HepG2 (cell line): ENCODE measurements around the gene VAMP8. TPM values are rescaled to one million over a fixed set of nuclear protein-coding genes. Genes with fewer than 3 reads are reported as not detected.

Experiments used
- ARID2 ChIP-seq: sonication (generic); formaldehyde crosslinking; IDR thresholded peaks from 2 replicates; pipeline ENCODE4 v1.8.1; 2022; ENCODE audit warnings: mild to moderate bottlenecking, missing genetic modification reagents, borderline replicate concordance
- ATF7 ChIP-seq, 2 experiments: fragments of 450-650 bp in 1 of 2; sonication (generic) in 1 of 2; formaldehyde crosslinking in 1 of 2; IDR thresholded peaks; 2 replicates each; pipeline versions ENCODE4 v1.4.0 to v1.6.1; 2016 to 2020; ENCODE audit warnings: antibody characterized with exemption in 1 of 2, mild to moderate bottlenecking in 1 of 2, missing genetic modification reagents in 1 of 2
- CENPT ChIP-seq: sonication (generic); formaldehyde crosslinking; IDR thresholded peaks from 2 replicates; pipeline ENCODE4 v1.8.0; 2022; ENCODE audit warnings: low read depth, mild to moderate bottlenecking, moderate library complexity, missing genetic modification reagents
- HBP1 ChIP-seq: IDR thresholded peaks from 2 replicates; pipeline ENCODE4 v1.6.1; 2016; ENCODE audit warnings: low read depth, control low read depth
- KLF15 ChIP-seq: sonication (generic); formaldehyde crosslinking; IDR thresholded peaks from 2 replicates; pipeline ENCODE4 v1.8.1; 2023; ENCODE audit warnings: borderline replicate concordance, mild to moderate bottlenecking, inconsistent platforms, missing genetic modification reagents, mixed read lengths
- MLXIP ChIP-seq: sonication (generic); formaldehyde crosslinking; IDR thresholded peaks from 2 replicates; pipeline ENCODE4 v1.9.0; 2021; ENCODE audit warnings: missing genetic modification reagents, borderline replicate concordance
- MTF2 ChIP-seq: sonication (generic); formaldehyde crosslinking; IDR thresholded peaks from 2 replicates; pipeline ENCODE4 v1.5.0; 2020; ENCODE audit warnings: missing genetic modification reagents, borderline replicate concordance
- NFIC ChIP-seq: IDR thresholded peaks from 2 replicates; pipeline ENCODE4 v1.6.1; 2012; ENCODE audit warnings: mild to moderate bottlenecking, low read length, inconsistent platforms
- POLR2A ChIP-seq, 2 experiments: IDR thresholded peaks; 2 replicates each; pipeline ENCODE4 v1.6.1; 2011; ENCODE audit warnings: low read depth in 2 of 2, low read length in 2 of 2, mild to moderate bottlenecking in 1 of 2, moderate library complexity in 1 of 2; ENCODE audit not compliant: insufficient read depth in 1 of 2
- POLR2AphosphoS5 ChIP-seq: IDR thresholded peaks from 2 replicates; pipeline ENCODE4 v1.6.1; 2012; ENCODE audit warnings: low read depth, low read length
- TEF ChIP-seq: sonication (generic); formaldehyde crosslinking; IDR thresholded peaks from 2 replicates; pipeline ENCODE4 v1.5.0; 2020; ENCODE audit warnings: missing genetic modification reagents
- TRAFD1 ChIP-seq: sonication (generic); formaldehyde crosslinking; IDR thresholded peaks from 2 replicates; pipeline ENCODE4 v1.5.1; 2020; ENCODE audit warnings: missing genetic modification reagents, mild to moderate bottlenecking, borderline replicate concordance
- TSC22D2 ChIP-seq: sonication (generic); formaldehyde crosslinking; IDR thresholded peaks from 2 replicates; pipeline ENCODE4 v1.5.1; 2020; ENCODE audit warnings: missing genetic modification reagents, mild to moderate bottlenecking, borderline replicate concordance
- ZBTB38 ChIP-seq: sonication (generic); formaldehyde crosslinking; IDR thresholded peaks from 2 replicates; pipeline ENCODE4 v1.5.1; 2020; ENCODE audit warnings: mild to moderate bottlenecking, missing genetic modification reagents
- ZC3H4 ChIP-seq: sonication (generic); formaldehyde crosslinking; IDR thresholded peaks from 2 replicates; pipeline ENCODE4 v1.4.0; 2020; ENCODE audit warnings: missing genetic modification reagents, borderline replicate concordance
- ZIK1 ChIP-seq: sonication (generic); formaldehyde crosslinking; IDR thresholded peaks from 2 replicates; pipeline ENCODE4 v1.5.0; 2020; ENCODE audit warnings: mild to moderate bottlenecking, low read depth, missing genetic modification reagents, borderline replicate concordance
- ZMAT3 ChIP-seq: sonication (generic); formaldehyde crosslinking; conservative IDR thresholded peaks from 2 replicates; pipeline ENCODE4 v1.7.0; 2021; ENCODE audit warnings: missing genetic modification reagents
- ZNF451 ChIP-seq: sonication (generic); formaldehyde crosslinking; IDR thresholded peaks from 2 replicates; pipeline ENCODE4 v1.5.0; 2020; ENCODE audit warnings: mild to moderate bottlenecking, missing genetic modification reagents
- ZNF546 ChIP-seq: sonication (generic); formaldehyde crosslinking; conservative IDR thresholded peaks from 2 replicates; pipeline ENCODE4 v1.8.1; 2023; ENCODE audit warnings: mild to moderate bottlenecking, missing genetic modification reagents
- ZNF672 ChIP-seq: sonication (generic); formaldehyde crosslinking; IDR thresholded peaks from 2 replicates; pipeline ENCODE4 v1.8.1; 2022; ENCODE audit warnings: missing genetic modification reagents
- ZNF720 ChIP-seq: sonication (generic); formaldehyde crosslinking; IDR thresholded peaks from 2 replicates; pipeline ENCODE4 v1.4.0; 2020; ENCODE audit warnings: missing genetic modification reagents
- ZNF737 ChIP-seq: sonication (generic); formaldehyde crosslinking; IDR thresholded peaks from 2 replicates; pipeline ENCODE4 v1.5.0; 2020; ENCODE audit warnings: missing genetic modification reagents, mild to moderate bottlenecking, borderline replicate concordance
- polyA plus RNA-seq, 8 experiments: library from polyadenylated mRNA; depleted of rRNA in 3 of 8; stranded (reverse) in 7 of 8; unstranded in 1 of 8; fragments of >200 nt; fragmentation: Illumina TruSeq in 4 of 8; extraction: Trizol in 4 of 8; gene quantifications; 2 replicates each; pipeline versions ENCODE4 v1.2.1 to v1.2.3, GENCODE V29; 2011 to 2016; ENCODE audit warnings: low read depth in 4 of 8, missing spikeins in 1 of 8, mixed read lengths in 1 of 8; ENCODE audit not compliant: insufficient read depth in 1 of 8
- total RNA-seq, 5 experiments: library from RNA; depleted of rRNA; stranded (reverse); fragments of >200 nt; fragmentation: Illumina TruSeq; extraction: Trizol; gene quantifications; 2 replicates each; pipeline ENCODE4 v1.2.3, GENCODE V29; 2016; ENCODE audit warnings: low read depth in 1 of 5

The VAMP8 gene
- total and polyA plus RNA-seq, 2 of the 13 experiments (the other 11 are each of a cell fraction or from before 2014, with no cell fraction given): 83.3 to 157 TPM

DNA sequence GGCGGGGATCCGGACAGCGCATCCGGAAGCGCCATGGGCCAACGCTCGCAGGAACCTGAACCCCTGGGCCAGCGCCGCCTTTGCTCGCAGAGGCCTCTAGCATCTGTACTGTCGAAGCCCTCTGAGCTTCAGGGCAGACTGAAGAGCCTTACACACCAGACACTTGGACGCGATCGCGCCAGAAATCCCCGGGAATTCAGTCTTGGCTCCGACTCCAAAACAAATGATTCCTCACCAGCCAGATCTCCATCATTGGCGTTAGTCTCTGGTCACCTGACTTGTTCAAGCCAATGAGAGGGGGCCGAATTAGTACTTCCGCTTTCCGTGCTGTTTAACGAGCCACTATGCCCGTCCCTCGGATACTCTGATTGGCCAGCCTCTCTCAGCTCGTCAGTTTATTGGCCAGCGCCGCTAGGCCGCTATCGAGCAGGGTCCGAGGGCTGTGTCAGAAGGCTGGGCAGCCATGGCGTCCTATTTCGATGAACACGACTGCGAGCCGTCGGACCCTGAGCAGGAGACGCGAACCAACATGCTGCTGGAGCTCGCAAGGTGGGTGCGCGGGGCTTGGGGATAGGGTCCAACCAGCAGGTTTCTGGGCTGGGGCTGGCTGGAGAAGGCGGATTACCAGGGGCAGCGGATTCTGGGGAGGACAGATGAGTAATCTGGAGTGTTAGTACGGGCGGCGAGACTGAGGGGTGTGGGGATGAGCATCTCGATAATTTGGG is 18.1 kb downstream of the VAMP8 start, which contains the start of gene RNF181 (continued):
- TF ChIP-seq MTF2 (CRISPR knock-in tag) (0 out of 2 replicates have a peak, but pooled peaks have one; percentile 47), TEF (CRISPR knock-in tag) (no peak), MLXIP (no peak), ZIK1 (CRISPR knock-in tag) (no peak), ZBTB38 (CRISPR knock-in tag) (peak; percentile 39; the same call in 1 of the 2 replicates), ARID2 (no peak), ZNF546 (CRISPR knock-in tag) (peak; percentile 66; the same call in 1 of the 2 replicates), CENPT (CRISPR knock-in tag) (no peak), TRAFD1 (CRISPR knock-in tag) (no peak), POLR2A (IDR thresholded peaks at IDR 0.05; ENCODE audit: insufficient read depth in 1 of 2, low read depth in 2 of 2, low read length in 2 of 2) (peak in 1 of 2 experiments; percentile 77; a peak in 1 of 4 replicates), TSC22D2 (CRISPR knock-in tag) (peak; percentile 35; the same call in 1 of the 2 replicates), ZNF720 (no peak), KLF15 (CRISPR knock-in tag) (peak; percentile 86; the same call in 1 of the 2 replicates), ZNF451 (no peak), ATF7 (IDR thresholded peaks at IDR 0.05) (no peak), ATF7 (CRISPR knock-in tag; IDR thresholded peaks at IDR 0.05) (peak; percentile 76; the same call in 1 of the 2 replicates), ZMAT3 (CRISPR knock-in tag) (peak; percentile 81; the same call in 1 of the 2 replicates), NFIC (no peak), ZNF672 (CRISPR knock-in tag) (no peak), ZC3H4 (no peak; the same call in 1 of the 2 replicates), POLR2AphosphoS5 (peak; percentile 97), HBP1 (CRISPR knock-in tag) (no peak; the same call in none of the 2 replicates), ZNF737 (CRISPR knock-in tag) (peak; percentile 93)
